BLaER1 treated with 17β-estradiol and CSF1 and Interleukin-3, amounts not matched to agents 10 nM and 100 nM (cell line): ENCODE measurements around the gene MBD5.

ENCODE experiments used
- H3K27ac ChIP-seq, 11 experiments: shearing (Covaris generic); formaldehyde crosslinking; 2 replicates each; pipeline ENCODE4 v1.8.1; 2022
- H3K27me3 ChIP-seq, 11 experiments: shearing (Covaris generic); formaldehyde crosslinking; 2 replicates each; pipeline ENCODE4 v1.8.1; 2022
- H3K36me3 ChIP-seq, 11 experiments: shearing (Covaris generic); formaldehyde crosslinking; 2 replicates each; pipeline ENCODE4 v1.8.1; 2022
- H3K4me1 ChIP-seq, 10 experiments: shearing (Covaris generic); formaldehyde crosslinking; 2 replicates each; pipeline ENCODE4 v1.8.1; 2022
- H3K4me2 ChIP-seq, 11 experiments: shearing (Covaris generic); formaldehyde crosslinking; 2 replicates each; pipeline ENCODE4 v1.8.1; 2022
- H3K4me3 ChIP-seq, 10 experiments: shearing (Covaris generic); formaldehyde crosslinking; 2 replicates each; pipeline ENCODE4 v1.8.1; 2022
- H3K9ac ChIP-seq, 11 experiments: shearing (Covaris generic); formaldehyde crosslinking; 2 replicates each; pipeline ENCODE4 v1.8.1; 2022
- H3K9me3 ChIP-seq, 11 experiments: shearing (Covaris generic); formaldehyde crosslinking; replicated peaks in 1 of 11; 2 replicates each; pipeline ENCODE4 v1.8.1; 2022
- H4K20me1 ChIP-seq, 11 experiments: shearing (Covaris generic); formaldehyde crosslinking; 2 replicates each; pipeline ENCODE4 v1.8.1; 2022
- Cebpa-rat ChIP-seq, 11 experiments: shearing (Covaris generic); IDR thresholded peaks; 2 replicates each; pipeline ENCODE4 v1.8.1; 2022

Gene MBD5

GRCh38 chr2:148430101-148430500, 409.2 kb downstream of the MBD5 start:
- Histone ChIP-seq H3K27ac (no peak overlapping the region), H4K20me1 (0 out of 22 replicates have a peak, but pooled peaks cover 0 to 4% (median 0%) of the 10 kb centered on the region in 11 experiments), H3K9ac (no peak overlapping the region), H3K27me3 (no peaks in the 10 kb centered on the region), H3K36me3 (no peaks in the 10 kb centered on the region), H3K4me3 (no peak overlapping the region), H3K4me2 (no peak overlapping the region), H3K4me1 (no peaks in the 10 kb centered on the region), H3K9me3 (peaks cover 0 to 9% (median 0%) of the 10 kb centered on the region in 11 experiments; a peak in 1 of 22 replicates)
- no peak for TF ChIP-seq Cebpa-rat (IDR thresholded peaks at IDR 0.05)

- H3K4me3 ChIP-seq = no peak overlapping the region
- H4K20me1 ChIP-seq = no peaks in the 10 kb centered on the region
- H3K36me3 ChIP-seq = 0 out of 22 replicates have a peak, but pooled peaks cover 0 to 4% (median 0%) of the 10 kb centered on the region in 11 experiments
- no peak overlapping the region for H3K27ac ChIP-seq
- no peak overlapping the region for H3K4me2 ChIP-seq
- no peaks in the 10 kb centered on the region for H3K9me3 ChIP-seq
- no peak for TF ChIP-seq Cebpa-rat (IDR thresholded peaks at IDR 0.05)
- no peak overlapping the region for H3K9ac ChIP-seq
- no peaks in the 10 kb centered on the region for H3K27me3 ChIP-seq
- H3K4me1 ChIP-seq = no peaks in the 10 kb centered on the region
Observed at GRCh38 chr2:148447877-148448276, 427.0 kb downstream of the MBD5 start.

- Histone ChIP-seq H3K4me1 (no peaks in the 10 kb centered on the region), H3K9ac (no peak overlapping the region), H3K4me2 (no peak overlapping the region), H3K27me3 (no peaks in the 10 kb centered on the region), H3K4me3 (no peak overlapping the region), H4K20me1 (no peaks in the 10 kb centered on the region), H3K36me3 (no peaks in the 10 kb centered on the region), H3K27ac (no peak overlapping the region), H3K9me3 (no peaks in the 10 kb centered on the region)
- TF ChIP-seq Cebpa-rat (IDR thresholded peaks at IDR 0.05) = no peak
Observed at GRCh38 chr2:148450531-148450930, 429.6 kb downstream of the MBD5 start.

- TF ChIP-seq Cebpa-rat (IDR thresholded peaks at IDR 0.05) = no peak
- H3K9ac ChIP-seq = no peak overlapping the region
- H3K9me3 ChIP-seq = no peaks in the 10 kb centered on the region
- no peaks in the 10 kb centered on the region for H4K20me1 ChIP-seq
- no peaks in the 10 kb centered on the region for H3K4me1 ChIP-seq
- no peaks in the 10 kb centered on the region for H3K36me3 ChIP-seq
- H3K4me3 ChIP-seq = no peak overlapping the region
- no peak overlapping the region for H3K4me2 ChIP-seq
- H3K27ac ChIP-seq = no peak overlapping the region
- H3K27me3 ChIP-seq = no peaks in the 10 kb centered on the region
Observed at GRCh38 chr2:148451046-148451445, 430.2 kb downstream of the MBD5 start.

GRCh38 chr2:148455791-148456190, 434.9 kb downstream of the MBD5 start:
- Histone ChIP-seq H3K9ac (no peak overlapping the region), H3K9me3 (no peaks in the 10 kb centered on the region)

GRCh38 chr2:148458171-148458570, 437.3 kb downstream of the MBD5 start:
- no peak overlapping the region for H3K4me3 ChIP-seq
- H4K20me1 ChIP-seq = no peaks in the 10 kb centered on the region
- no peak overlapping the region for H3K9ac ChIP-seq
- no peaks in the 10 kb centered on the region for H3K4me1 ChIP-seq
- H3K36me3 ChIP-seq = peaks cover 0 to 13% (median 0%) of the 10 kb centered on the region in 11 experiments; a peak in 4 of 22 replicates
- H3K27me3 ChIP-seq = no peaks in the 10 kb centered on the region
- H3K9me3 ChIP-seq = no peaks in the 10 kb centered on the region
- H3K27ac ChIP-seq = no peak overlapping the region
- H3K4me2 ChIP-seq = no peak overlapping the region
- no peak for TF ChIP-seq Cebpa-rat (IDR thresholded peaks at IDR 0.05)

More at GRCh38 chr2:148455791-148456190, 434.9 kb downstream of the MBD5 start:
- Histone ChIP-seq H3K27ac (no peak overlapping the region), H3K36me3 (peaks cover 0 to 13% (median 0%) of the 10 kb centered on the region in 11 experiments; a peak in 4 of 22 replicates), H4K20me1 (no peaks in the 10 kb centered on the region), H3K4me1 (no peaks in the 10 kb centered on the region), H3K27me3 (no peaks in the 10 kb centered on the region), H3K4me3 (no peak overlapping the region), H3K4me2 (no peak overlapping the region)
- no peak for TF ChIP-seq Cebpa-rat (IDR thresholded peaks at IDR 0.05)

GRCh38 chr2:148459377-148459778, 438.5 kb downstream of the MBD5 start:
- Histone ChIP-seq H4K20me1 (no peaks in the 10 kb centered on the region), H3K4me1 (no peaks in the 10 kb centered on the region), H3K27ac (no peak overlapping the region), H3K9me3 (no peaks in the 10 kb centered on the region), H3K27me3 (no peaks in the 10 kb centered on the region), H3K4me3 (no peak overlapping the region), H3K36me3 (peaks cover 0 to 23% (median 6%) of the 10 kb centered on the region in 11 experiments; a peak in 9 of 22 replicates), H3K4me2 (no peak overlapping the region), H3K9ac (no peak overlapping the region)
- TF ChIP-seq Cebpa-rat (IDR thresholded peaks at IDR 0.05) = no peak

- H3K4me1 ChIP-seq = peaks cover 0 to 1% (median 0%) of the 10 kb centered on the region in 10 experiments; a peak in 1 of 20 replicates
- no peak overlapping the region for H3K9ac ChIP-seq
- no peaks in the 10 kb centered on the region for H3K9me3 ChIP-seq
- H3K4me3 ChIP-seq = no peak overlapping the region
- no peak overlapping the region for H3K4me2 ChIP-seq
- H3K36me3 ChIP-seq = peaks cover 0 to 45% (median 10%) of the 10 kb centered on the region in 11 experiments; a peak in 9 of 22 replicates
- H4K20me1 ChIP-seq = no peaks in the 10 kb centered on the region
- no peak for TF ChIP-seq Cebpa-rat (IDR thresholded peaks at IDR 0.05)
- no peak overlapping the region for H3K27ac ChIP-seq
- no peaks in the 10 kb centered on the region for H3K27me3 ChIP-seq
Observed at GRCh38 chr2:148461876-148462275, 441.0 kb downstream of the MBD5 start.

GRCh38 chr2:148475626-148476025, 454.7 kb downstream of the MBD5 start:
- TF ChIP-seq Cebpa-rat (IDR thresholded peaks at IDR 0.05) = no peak
- Histone ChIP-seq H3K4me1 (no peaks in the 10 kb centered on the region), H3K4me3 (no peak overlapping the region), H3K9me3 (no peaks in the 10 kb centered on the region), H3K9ac (no peak overlapping the region), H3K27ac (no peak overlapping the region), H3K4me2 (no peak overlapping the region), H3K27me3 (no peaks in the 10 kb centered on the region), H4K20me1 (no peaks in the 10 kb centered on the region), H3K36me3 (no peaks in the 10 kb centered on the region)

- Histone ChIP-seq H3K4me3 (no peak overlapping the region), H3K27me3 (no peaks in the 10 kb centered on the region), H3K4me2 (no peak overlapping the region), H3K36me3 (peaks cover 0 to 5% (median 0%) of the 10 kb centered on the region in 11 experiments; a peak in 1 of 22 replicates), H3K9me3 (no peaks in the 10 kb centered on the region), H4K20me1 (no peaks in the 10 kb centered on the region), H3K4me1 (peaks cover 0 to 9% (median 0%) of the 10 kb centered on the region in 10 experiments; a peak in 5 of 20 replicates), H3K27ac (no peak overlapping the region), H3K9ac (no peak overlapping the region)
- TF ChIP-seq Cebpa-rat (IDR thresholded peaks at IDR 0.05) = no peak
Observed at GRCh38 chr2:148479398-148479797, 458.5 kb downstream of the MBD5 start.
